ENCODE data around the gene ATP6V1G1.
A peak's percentile ranks its signal among the peaks of the same experiment; 100 is the strongest.
"Not testable (repeated sequence)": the region's sequence is repeated elsewhere in the genome, so short reads cannot be mapped to it uniquely, and the experiment has no call there.

Gene ATP6V1G1

DNA sequence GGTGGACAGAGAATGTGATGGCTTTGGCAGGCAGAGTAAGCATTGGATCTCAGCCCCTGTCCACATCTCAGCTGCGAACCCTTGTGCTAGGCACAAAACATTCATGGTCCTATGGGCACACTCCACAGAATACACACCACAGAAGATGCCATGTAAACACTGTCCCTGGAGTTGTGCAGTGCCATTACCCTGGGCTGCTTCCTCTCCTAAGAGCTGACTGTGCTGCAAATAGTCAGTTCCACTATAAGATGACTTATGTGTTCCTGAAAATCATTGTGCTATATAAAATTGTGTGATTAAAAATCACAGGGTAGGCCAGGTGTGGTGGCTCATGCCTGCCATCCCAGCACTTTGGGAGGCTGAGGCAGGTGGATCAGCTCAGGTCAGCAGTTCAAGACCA, 31.9 kb upstream of the ATP6V1G1 start:
- H3K4me3 ChIP-seq, result no peak overlapping the region
- no peaks in the 10 kb centered on the region for H3K9me3 ChIP-seq
- TF ChIP-seq Cebpa-rat (IDR thresholded peaks at IDR 0.05), result no peak
- no peak overlapping the region for H3K27ac ChIP-seq
- no peaks in the 10 kb centered on the region for H3K36me3 ChIP-seq
- H3K9ac ChIP-seq, result no peak overlapping the region
- H3K4me1 ChIP-seq, result peaks cover 20% of the 10 kb centered on the region
- no peaks in the 10 kb centered on the region for H4K20me1 ChIP-seq
- H3K4me2 ChIP-seq, result no peak overlapping the region
- no peaks in the 10 kb centered on the region for H3K27me3 ChIP-seq

DNA sequence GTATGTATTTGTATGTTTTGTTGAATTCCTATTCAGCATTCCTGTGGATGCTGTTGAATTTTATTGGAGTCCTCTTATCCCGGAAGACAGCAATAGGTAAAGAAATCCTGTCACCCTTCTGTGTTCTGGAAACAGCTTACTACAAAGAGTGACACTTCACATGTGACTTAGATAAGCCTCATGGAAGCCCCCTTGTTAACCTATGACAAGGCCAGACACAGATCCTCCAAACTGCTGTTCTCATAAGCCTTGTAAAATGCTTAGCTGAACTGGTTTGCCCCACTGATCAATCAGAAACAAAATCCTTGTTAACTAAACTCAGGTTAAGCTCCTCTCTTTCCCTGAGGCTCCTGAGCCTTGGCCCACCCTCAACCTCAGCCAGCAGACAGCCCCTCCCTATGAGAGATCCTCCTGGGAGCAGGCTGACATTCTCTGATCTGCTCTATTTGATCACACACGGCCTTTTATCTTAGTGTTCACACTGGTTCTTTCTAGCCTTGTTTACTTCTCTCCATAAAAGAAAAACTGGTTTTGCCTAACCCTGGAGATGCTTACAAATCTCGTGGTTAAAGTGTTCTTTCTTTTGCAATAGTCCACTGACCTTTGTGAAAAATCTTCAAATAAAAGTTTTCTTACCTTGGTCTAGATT, 29.4 kb upstream of the ATP6V1G1 start:
- Histone ChIP-seq H3K4me2 (peak overlapping the region; percentile 42), H3K4me1 (peaks cover 20% of the 10 kb centered on the region), H3K9ac (no peak overlapping the region), H4K20me1 (no peaks in the 10 kb centered on the region), H3K9me3 (no peaks in the 10 kb centered on the region), H3K36me3 (no peaks in the 10 kb centered on the region), H3K27ac (no peak overlapping the region), H3K4me3 (no peak overlapping the region), H3K27me3 (no peaks in the 10 kb centered on the region)
- TF ChIP-seq Cebpa-rat (IDR thresholded peaks at IDR 0.05), result no peak

DNA sequence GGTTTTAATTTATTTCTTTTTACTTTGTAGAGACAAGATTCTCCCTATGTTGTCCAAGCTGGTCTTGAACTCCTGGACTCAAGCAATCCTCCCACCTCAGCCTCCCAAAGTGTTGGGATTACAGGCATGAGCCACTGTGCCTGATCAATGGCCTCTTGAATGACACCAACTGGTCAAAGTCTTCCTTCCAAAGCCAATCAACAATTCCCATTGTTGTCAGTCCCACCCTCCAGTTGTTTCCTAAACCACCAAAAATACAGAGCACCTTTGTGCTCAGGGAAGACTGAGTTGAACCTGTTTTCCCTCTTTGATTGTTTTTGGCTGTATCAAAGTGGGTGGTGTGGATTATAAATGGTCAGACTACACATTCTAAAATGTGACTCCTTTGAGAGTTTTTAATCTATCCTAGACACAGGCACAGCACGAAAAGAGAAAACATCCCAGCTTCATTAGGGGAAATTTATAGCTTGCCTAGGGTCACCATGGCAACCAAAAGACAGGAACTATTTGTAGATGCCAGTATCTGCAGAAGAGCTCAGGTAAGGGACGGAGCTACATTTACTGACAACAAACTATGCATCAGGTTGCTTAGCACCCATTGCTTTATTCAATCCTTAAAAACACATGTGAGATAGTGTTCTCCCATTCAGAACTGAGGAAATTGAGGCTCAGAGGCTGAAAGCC, 27.6 kb upstream of the ATP6V1G1 start:
- Histone ChIP-seq H3K27ac (no peak overlapping the region), H3K9ac (no peak overlapping the region), H3K4me3 (no peak overlapping the region), H4K20me1 (no peaks in the 10 kb centered on the region), H3K36me3 (no peaks in the 10 kb centered on the region), H3K4me1 (peaks cover 20% of the 10 kb centered on the region), H3K9me3 (no peaks in the 10 kb centered on the region), H3K27me3 (no peaks in the 10 kb centered on the region), H3K4me2 (no peak overlapping the region)
- TF ChIP-seq Cebpa-rat (IDR thresholded peaks at IDR 0.05), result no peak

DNA sequence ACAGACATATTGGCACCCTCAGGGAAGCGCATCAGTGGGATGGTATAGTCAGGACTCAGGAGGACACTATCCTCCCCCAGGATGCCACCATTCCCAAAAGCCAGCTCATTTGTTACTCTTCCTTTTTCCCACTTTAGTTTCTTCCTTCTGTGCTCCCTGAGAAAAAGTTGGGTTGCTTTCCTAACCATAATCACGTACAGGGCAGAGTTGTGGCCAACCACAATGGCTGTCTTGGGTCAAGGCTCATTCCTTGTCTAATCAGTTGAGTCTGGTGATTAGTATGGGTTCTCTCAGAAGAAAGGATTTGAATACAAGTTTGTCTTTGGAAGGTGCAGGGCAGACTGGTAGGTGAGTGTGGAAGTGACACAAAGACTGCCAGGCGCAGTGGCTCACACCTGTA, 26.6 kb upstream of the ATP6V1G1 start:
- Histone ChIP-seq H3K9me3 (no peaks in the 10 kb centered on the region), H3K9ac (no peak overlapping the region), H3K27ac (no peak overlapping the region), H4K20me1 (no peaks in the 10 kb centered on the region), H3K4me1 (peaks cover 25% of the 10 kb centered on the region), H3K27me3 (no peaks in the 10 kb centered on the region), H3K4me2 (no peak overlapping the region), H3K4me3 (no peak overlapping the region), H3K36me3 (no peaks in the 10 kb centered on the region)
- no peak for TF ChIP-seq Cebpa-rat (IDR thresholded peaks at IDR 0.05)

DNA sequence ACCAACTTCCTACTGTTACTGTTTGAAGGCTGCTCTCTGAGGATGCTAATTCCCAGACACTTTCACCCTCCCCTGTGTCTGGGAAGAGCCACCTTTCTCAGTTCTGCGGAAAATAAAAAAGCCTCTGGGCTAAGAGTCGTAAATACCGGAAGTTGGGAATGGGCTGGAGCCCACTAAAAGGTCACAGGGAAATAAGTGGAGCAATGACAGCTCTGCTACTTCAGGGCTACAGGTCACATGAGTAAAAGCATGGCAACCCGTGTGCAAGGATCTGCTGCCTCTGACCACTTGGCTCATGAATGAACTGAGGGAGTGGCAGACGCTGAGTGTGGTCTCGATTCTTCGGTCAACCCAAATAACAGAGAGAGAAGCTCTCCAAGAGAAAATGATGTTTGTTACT, 25.8 kb upstream of the ATP6V1G1 start:
- Histone ChIP-seq H3K9ac (no peak overlapping the region), H3K27me3 (no peaks in the 10 kb centered on the region), H3K4me1 (peaks cover 33% of the 10 kb centered on the region), H3K9me3 (no peaks in the 10 kb centered on the region), H3K27ac (no peak overlapping the region), H3K4me3 (no peak overlapping the region), H3K36me3 (no peaks in the 10 kb centered on the region), H3K4me2 (no peak overlapping the region), H4K20me1 (no peaks in the 10 kb centered on the region)
- no peak for TF ChIP-seq Cebpa-rat (IDR thresholded peaks at IDR 0.05)

DNA sequence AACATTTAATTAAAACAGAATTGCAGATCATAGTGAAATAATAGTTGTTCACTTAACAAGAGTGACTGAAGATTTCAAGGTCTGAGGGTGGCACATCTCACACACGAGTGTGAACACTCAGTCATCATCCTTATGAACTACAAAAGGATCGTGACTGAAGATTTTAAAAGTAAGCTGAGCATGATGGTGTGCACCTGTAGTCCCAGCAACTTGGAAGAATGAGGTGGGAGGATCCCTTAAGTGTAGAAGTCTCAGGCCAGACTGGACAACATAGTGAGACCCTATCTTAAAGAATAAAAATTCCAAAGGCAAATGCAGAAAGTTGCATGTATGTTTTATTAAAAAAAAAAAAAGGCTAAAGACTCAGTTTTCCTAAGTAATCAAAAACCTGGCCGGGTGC, 22.4 kb upstream of the ATP6V1G1 start:
- no peak overlapping the region for H3K9ac ChIP-seq
- H3K4me3 ChIP-seq, result no peak overlapping the region
- no peak overlapping the region for H3K27ac ChIP-seq
- no peaks in the 10 kb centered on the region for H4K20me1 ChIP-seq
- H3K36me3 ChIP-seq, result no peaks in the 10 kb centered on the region
- peaks cover 20% of the 10 kb centered on the region for H3K4me1 ChIP-seq
- no peaks in the 10 kb centered on the region for H3K27me3 ChIP-seq
- no peaks in the 10 kb centered on the region for H3K9me3 ChIP-seq
- no peak for TF ChIP-seq Cebpa-rat (IDR thresholded peaks at IDR 0.05)
- H3K4me2 ChIP-seq, result no peak overlapping the region

DNA sequence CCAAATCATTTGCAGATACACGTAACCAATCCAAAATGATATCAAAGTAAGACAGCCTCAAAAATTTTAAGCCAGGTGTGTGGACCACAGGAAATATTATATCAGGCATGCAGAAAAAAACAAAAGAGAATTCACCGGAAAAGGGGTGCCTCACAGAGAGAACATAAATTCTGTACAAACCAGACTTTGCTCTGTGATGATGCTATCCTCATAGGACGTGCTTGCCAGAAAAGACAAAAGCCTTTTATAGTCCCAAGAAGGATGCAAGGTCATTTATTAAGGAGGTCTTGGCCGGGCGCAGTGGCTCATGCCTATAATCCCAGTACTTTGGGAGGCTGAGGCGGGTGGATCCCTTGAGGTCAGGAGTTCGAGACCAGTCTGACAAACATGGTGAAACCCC, 16.8 kb upstream of the ATP6V1G1 start:
- Histone ChIP-seq H3K4me1 (peaks cover 23% of the 10 kb centered on the region), H3K36me3 (no peaks in the 10 kb centered on the region), H4K20me1 (no peaks in the 10 kb centered on the region), H3K27ac (no peak overlapping the region), H3K9me3 (no peaks in the 10 kb centered on the region), H3K4me3 (no peak overlapping the region), H3K27me3 (no peaks in the 10 kb centered on the region), H3K4me2 (no peak overlapping the region), H3K9ac (no peak overlapping the region)
- no peak for TF ChIP-seq Cebpa-rat (IDR thresholded peaks at IDR 0.05)

DNA sequence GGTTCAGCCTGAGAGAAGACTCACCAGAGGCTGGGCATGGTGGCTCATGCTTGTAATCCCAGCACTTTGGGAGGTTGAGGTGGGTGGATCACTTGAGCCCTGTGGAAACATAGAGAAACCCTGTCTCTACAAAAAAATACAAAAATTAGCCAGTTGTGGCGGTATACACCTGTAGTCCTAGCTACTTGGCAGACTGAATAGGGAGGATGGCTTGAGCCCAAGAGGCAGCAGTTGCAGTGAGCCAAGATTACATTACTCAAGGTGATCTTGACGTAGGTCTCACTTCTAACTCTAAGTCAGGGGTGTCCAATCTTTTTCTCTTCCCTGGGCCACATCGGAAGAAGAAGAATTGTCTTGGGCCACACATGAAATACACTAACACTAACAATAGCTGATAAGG, 16.2 kb upstream of the ATP6V1G1 start:
- H3K4me1 ChIP-seq, result peaks cover 16% of the 10 kb centered on the region
- no peak overlapping the region for H3K4me3 ChIP-seq
- no peak for TF ChIP-seq Cebpa-rat (IDR thresholded peaks at IDR 0.05)
- H3K27me3 ChIP-seq, result no peaks in the 10 kb centered on the region
- H3K9me3 ChIP-seq, result no peaks in the 10 kb centered on the region
- no peaks in the 10 kb centered on the region for H3K36me3 ChIP-seq
- H4K20me1 ChIP-seq, result no peaks in the 10 kb centered on the region
- no peak overlapping the region for H3K9ac ChIP-seq
- no peak overlapping the region for H3K27ac ChIP-seq
- no peak overlapping the region for H3K4me2 ChIP-seq

DNA sequence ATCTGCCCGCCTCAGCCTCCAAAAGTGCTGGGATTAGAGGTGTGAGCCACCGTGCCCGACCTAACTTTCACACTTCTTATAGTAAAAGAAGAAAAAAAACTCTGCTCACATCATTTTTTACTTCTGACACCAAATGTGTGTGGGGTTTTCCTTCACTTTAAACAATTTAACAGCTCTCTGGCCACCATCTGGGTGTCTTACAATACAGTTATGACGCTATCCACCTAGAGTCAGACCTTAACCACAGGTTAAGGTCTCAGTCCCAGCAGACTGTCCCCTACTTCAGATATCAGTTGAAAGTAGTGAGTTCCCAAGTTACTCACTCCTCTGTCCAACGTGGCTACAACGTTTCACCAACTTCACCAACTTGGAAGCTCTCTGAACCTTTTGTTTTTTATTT, 15.4 kb upstream of the ATP6V1G1 start:
- no peak overlapping the region for H3K4me2 ChIP-seq
- TF ChIP-seq Cebpa-rat (IDR thresholded peaks at IDR 0.05), result no peak
- H3K27ac ChIP-seq, result no peak overlapping the region
- H4K20me1 ChIP-seq, result no peaks in the 10 kb centered on the region
- H3K9me3 ChIP-seq, result no peaks in the 10 kb centered on the region
- H3K27me3 ChIP-seq, result no peaks in the 10 kb centered on the region
- H3K36me3 ChIP-seq, result no peaks in the 10 kb centered on the region
- H3K4me1 ChIP-seq, result peaks cover 8% of the 10 kb centered on the region
- no peak overlapping the region for H3K9ac ChIP-seq
- H3K4me3 ChIP-seq, result no peak overlapping the region

DNA sequence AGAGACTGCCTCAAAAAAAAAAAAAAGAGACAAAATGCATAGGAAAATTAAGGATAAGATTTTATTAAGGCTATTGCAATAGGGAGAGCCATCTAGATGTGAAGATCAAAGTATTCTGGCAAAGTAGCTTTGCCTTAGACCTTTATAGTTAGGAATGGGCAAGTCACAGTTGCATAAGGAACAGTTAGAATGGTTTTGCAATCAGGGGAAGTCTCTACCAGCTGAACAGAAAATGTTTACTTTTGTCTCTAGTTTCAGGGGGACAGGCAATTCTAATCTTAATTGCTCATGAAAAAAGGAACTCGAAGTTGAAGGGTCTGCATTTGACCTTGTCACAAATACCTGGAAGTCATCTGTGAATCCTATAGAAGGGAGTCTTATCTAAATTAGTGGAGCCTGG, 13.1 kb upstream of the ATP6V1G1 start:
- Histone ChIP-seq H3K4me3 (no peak overlapping the region), H3K27ac (no peak overlapping the region), H3K27me3 (no peaks in the 10 kb centered on the region), H3K4me2 (no peak overlapping the region), H4K20me1 (no peaks in the 10 kb centered on the region), H3K9me3 (no peaks in the 10 kb centered on the region), H3K4me1 (0 out of 2 replicates have a peak, but pooled peaks cover 5% of the 10 kb centered on the region), H3K9ac (no peak overlapping the region), H3K36me3 (no peaks in the 10 kb centered on the region)
- no peak for TF ChIP-seq Cebpa-rat (IDR thresholded peaks at IDR 0.05)

DNA sequence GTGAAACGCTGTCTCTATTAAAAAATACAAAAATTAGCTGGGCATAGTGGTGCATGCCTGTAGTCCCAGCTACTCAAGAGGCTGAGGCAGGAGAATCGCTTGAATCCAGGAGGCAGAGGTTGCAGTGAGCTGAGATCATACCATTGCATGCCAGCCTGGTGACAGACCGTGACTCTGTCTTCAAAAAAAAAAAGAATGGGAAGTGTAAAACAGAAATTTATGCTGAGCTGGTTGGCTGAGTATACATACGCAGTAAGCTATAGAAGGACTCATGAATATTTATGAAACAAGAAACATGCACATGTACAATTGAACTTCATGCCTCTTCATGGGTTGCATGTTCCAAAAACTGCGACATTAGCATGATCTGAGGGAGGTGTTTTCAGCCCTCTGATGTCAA, 10.8 kb upstream of the ATP6V1G1 start:
- H3K4me3 ChIP-seq, H4K20me1 ChIP-seq, H3K9ac ChIP-seq, H3K4me1 ChIP-seq, H3K36me3 ChIP-seq, H3K27ac ChIP-seq, H3K4me2 ChIP-seq, H3K27me3 ChIP-seq, H3K9me3 ChIP-seq: not testable (repeated sequence)

DNA sequence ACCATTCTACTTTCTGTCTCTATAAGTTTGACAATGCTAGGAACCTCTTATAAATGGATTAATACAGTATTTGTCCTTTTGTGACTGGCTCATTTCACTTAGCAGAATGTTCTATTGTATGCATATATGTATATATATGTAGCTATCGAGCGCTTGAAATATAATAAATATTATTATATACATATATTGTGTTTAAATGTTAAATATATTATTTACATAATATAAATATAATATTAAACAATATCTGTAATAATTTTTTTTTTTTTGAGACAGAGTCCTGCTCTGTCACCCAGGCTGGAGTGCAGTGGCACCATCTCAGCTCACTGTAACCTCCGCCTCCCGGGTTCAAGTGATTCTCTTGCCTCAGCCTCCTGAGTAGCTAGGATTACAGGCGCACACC, 9.4 kb upstream of the ATP6V1G1 start:
- H3K9ac ChIP-seq, H3K4me1 ChIP-seq, H4K20me1 ChIP-seq, H3K36me3 ChIP-seq, H3K27me3 ChIP-seq, H3K9me3 ChIP-seq, H3K4me3 ChIP-seq, H3K27ac ChIP-seq, H3K4me2 ChIP-seq: not testable (repeated sequence)
